ENCODE data around the gene RANBP3.
"Not testable (repeated sequence)": the region's sequence is repeated elsewhere in the genome, so short reads cannot be mapped to it uniquely, and the experiment has no call there.

DNA sequence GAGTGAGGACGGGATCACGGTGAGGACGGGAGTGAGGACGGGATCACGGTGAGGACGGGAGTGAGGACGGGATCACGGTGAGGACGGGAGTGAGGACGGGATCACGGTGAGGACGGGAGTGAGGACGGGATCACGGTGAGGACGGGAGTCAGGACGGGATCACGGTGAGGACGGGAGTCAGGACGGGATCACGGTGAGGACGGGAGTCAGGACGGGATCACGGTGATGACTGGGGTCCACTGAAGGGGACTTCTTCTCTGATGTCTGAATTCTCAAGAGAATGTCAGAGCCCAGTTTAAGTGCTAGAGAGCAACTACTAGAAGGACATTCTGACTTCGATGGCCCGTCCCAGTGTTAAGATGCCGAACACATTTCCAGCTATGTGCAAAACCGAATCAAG, 46.8 kb upstream of the RANBP3 start:
- TF ChIP-seq, protein P1, sequence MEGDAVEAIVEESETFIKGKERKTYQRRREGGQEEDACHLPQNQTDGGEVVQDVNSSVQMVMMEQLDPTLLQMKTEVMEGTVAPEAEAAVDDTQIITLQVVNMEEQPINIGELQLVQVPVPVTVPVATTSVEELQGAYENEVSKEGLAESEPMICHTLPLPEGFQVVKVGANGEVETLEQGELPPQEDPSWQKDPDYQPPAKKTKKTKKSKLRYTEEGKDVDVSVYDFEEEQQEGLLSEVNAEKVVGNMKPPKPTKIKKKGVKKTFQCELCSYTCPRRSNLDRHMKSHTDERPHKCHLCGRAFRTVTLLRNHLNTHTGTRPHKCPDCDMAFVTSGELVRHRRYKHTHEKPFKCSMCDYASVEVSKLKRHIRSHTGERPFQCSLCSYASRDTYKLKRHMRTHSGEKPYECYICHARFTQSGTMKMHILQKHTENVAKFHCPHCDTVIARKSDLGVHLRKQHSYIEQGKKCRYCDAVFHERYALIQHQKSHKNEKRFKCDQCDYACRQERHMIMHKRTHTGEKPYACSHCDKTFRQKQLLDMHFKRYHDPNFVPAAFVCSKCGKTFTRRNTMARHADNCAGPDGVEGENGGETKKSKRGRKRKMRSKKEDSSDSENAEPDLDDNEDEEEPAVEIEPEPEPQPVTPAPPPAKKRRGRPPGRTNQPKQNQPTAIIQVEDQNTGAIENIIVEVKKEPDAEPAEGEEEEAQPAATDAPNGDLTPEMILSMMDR (IDR thresholded peaks at IDR 0.05) = not testable (repeated sequence)
- TF ChIP-seq POLR2A, POLR2AphosphoS5 (IDR thresholded peaks at IDR 0.05): not testable (repeated sequence)
